SH-SY5Y (cell line): ENCODE data around the gene FGB.

Experiments
- GATA2 ChIP-seq: IDR thresholded peaks from 2 replicates; pipeline ENCODE4 v1.6.1; 2011; ENCODE audit warnings: mild to moderate bottlenecking, low read depth, low read length
- GATA3 ChIP-seq: IDR thresholded peaks from 2 replicates; pipeline ENCODE4 v1.6.1; 2011; ENCODE audit warnings: low read depth, mild to moderate bottlenecking, low read length, moderate library complexity

GRCh38 chr4:154583677-154584076 is 20.9 kb downstream of the FGB start:
- TF ChIP-seq GATA2 (no peak), GATA3 (no peak)
